Gastrocnemius medialis (tissue), 4 donors: ENCODE measurements around the gene KIAA1217.

ENCODE experiments used
- CTCF ChIP-seq, 5 experiments: fragments of 450-650 bp in 3 of 5; fragments of 200-600 bp in 2 of 5; sonication (generic) in 2 of 5; IDR thresholded peaks in 4 of 5; conservative IDR thresholded peaks in 1 of 5; 1 replicate in 4 of 5; 2 replicates in 1 of 5; pipeline ENCODE4 v1.5.1; 2016 to 2019; ENCODE audit warnings: antibody characterized with exemption in 5 of 5, mild to moderate bottlenecking in 3 of 5, moderate library complexity in 3 of 5
- POLR2A ChIP-seq, 2 donors: fragments of 450-650 bp; IDR thresholded peaks; one replicate each; pipeline ENCODE4 v1.6.1; 2017; ENCODE audit warnings: antibody characterized with exemption in 2 of 2, mild to moderate bottlenecking in 2 of 2, moderate library complexity in 2 of 2

- TF ChIP-seq CTCF (IDR thresholded peaks at IDR 0.05 in 4 of 5, conservative IDR thresholded peaks at IDR 0.05 in 1 of 5) (no peak), POLR2A (IDR thresholded peaks at IDR 0.05) (no peak)
Observed at GRCh38 chr10:24467136-24467535, 258.2 kb downstream of the KIAA1217 start.
